ENCODE measurements around the gene MRPS35.

Gene MRPS35

GRCh38 chr12:27771481-27772327 is 61.1 kb downstream of the MRPS35 start:
- in situ Hi-C loops (cut with HindIII; ENCODE audit: low sequenced_read_pairs) = no loop called here

GRCh38 chr12:27772328-27773049 is 61.9 kb downstream of the MRPS35 start:
- in situ Hi-C loops (cut with HindIII; ENCODE audit: low sequenced_read_pairs) = no loop called here

- in situ Hi-C loops (cut with HindIII; ENCODE audit: low sequenced_read_pairs) = no loop called here
These were observed 66.5 kb downstream of the MRPS35 start for GRCh38 chr12:27777141-27777540.

- in situ Hi-C loops (cut with HindIII; ENCODE audit: low sequenced_read_pairs) = no loop called here
These were observed 67.6 kb downstream of the MRPS35 start for GRCh38 chr12:27778206-27778605.

GRCh38 chr12:27779416-27779919 is 68.8 kb downstream of the MRPS35 start:
- in situ Hi-C loops (cut with HindIII; ENCODE audit: low sequenced_read_pairs) = no loop called here

GRCh38 chr12:27779920-27780611 is 69.4 kb downstream of the MRPS35 start, which contains the start of the genes KLHL42 and MANSC4:
KLHL42 (plus strand) TSS chr12:27780233; CDS start chr12:27780331, 98 bp downstream.
MANSC4 (minus strand) TSS chr12:27780236; CDS start chr12:27771276, 8,960 bp downstream.
- in situ Hi-C loops (cut with HindIII; ENCODE audit: low sequenced_read_pairs) = no loop called here

GRCh38 chr12:27780612-27781408 is 70.2 kb downstream of the MRPS35 start:
- in situ Hi-C loops (cut with HindIII; ENCODE audit: low sequenced_read_pairs) = no loop called here

GRCh38 chr12:27781680-27782079 is 71.0 kb downstream of the MRPS35 start:
- in situ Hi-C loops (cut with HindIII; ENCODE audit: low sequenced_read_pairs) = no loop called here

GRCh38 chr12:27782481-27782880 is 71.8 kb downstream of the MRPS35 start:
- in situ Hi-C loops (cut with HindIII; ENCODE audit: low sequenced_read_pairs) = no loop called here

GRCh38 chr12:27785882-27786570 is 75.4 kb downstream of the MRPS35 start:
- in situ Hi-C loops (cut with HindIII; ENCODE audit: low sequenced_read_pairs) = no loop called here

GRCh38 chr12:27787559-27787958 is 76.9 kb downstream of the MRPS35 start:
- in situ Hi-C loops (cut with HindIII; ENCODE audit: low sequenced_read_pairs) = no loop called here

GRCh38 chr12:27790179-27790578 is 79.5 kb downstream of the MRPS35 start:
- in situ Hi-C loops (cut with HindIII; ENCODE audit: low sequenced_read_pairs) = no loop called here

- in situ Hi-C loops (cut with HindIII; ENCODE audit: low sequenced_read_pairs) = no loop called here
These were observed 84.4 kb downstream of the MRPS35 start for GRCh38 chr12:27794818-27795584.

- in situ Hi-C loops (cut with HindIII; ENCODE audit: low sequenced_read_pairs) = no loop called here
These were observed 85.5 kb downstream of the MRPS35 start for GRCh38 chr12:27796128-27796527.

GRCh38 chr12:27797301-27798025 is 86.8 kb downstream of the MRPS35 start:
- in situ Hi-C loops (cut with HindIII; ENCODE audit: low sequenced_read_pairs) = no loop called here

GRCh38 chr12:27800819-27801218 is 90.2 kb downstream of the MRPS35 start:
- in situ Hi-C loops (cut with HindIII; ENCODE audit: low sequenced_read_pairs) = no loop called here

GRCh38 chr12:27801630-27802029 is 91.0 kb downstream of the MRPS35 start:
- in situ Hi-C loops (cut with HindIII; ENCODE audit: low sequenced_read_pairs) = no loop called here

GRCh38 chr12:27802511-27802910 is 91.9 kb downstream of the MRPS35 start:
- in situ Hi-C loops (cut with HindIII; ENCODE audit: low sequenced_read_pairs) = no loop called here
